ENCODE results near the gene EZH2. TPM values are rescaled to one million over a fixed set of nuclear protein-coding genes. Genes with fewer than 3 reads are reported as not detected.

EZH2 gene
- total RNA-seq, 4 donors from 2014 or later, result 1.1 to 4.9 (median 2.2) TPM

DNA sequence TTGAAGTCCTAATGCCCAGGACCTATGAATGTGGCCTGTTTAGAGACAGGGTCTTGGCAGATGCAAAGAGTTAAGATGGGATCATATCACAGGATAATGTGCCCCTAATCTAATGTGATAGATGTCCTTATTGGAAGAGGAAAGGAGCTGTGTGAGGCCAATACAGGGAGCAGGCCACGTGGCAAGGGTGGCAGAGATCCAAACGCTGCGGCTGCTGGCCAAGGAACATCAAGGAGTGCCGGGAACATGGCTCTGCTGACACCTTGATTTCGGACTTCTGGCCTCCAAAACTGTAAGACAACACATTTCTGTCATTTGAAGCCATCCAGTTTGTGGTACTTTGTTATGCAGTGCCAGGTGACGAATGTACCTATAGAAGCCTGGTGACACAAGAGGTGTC is 37.7 kb upstream of the EZH2 start:
- TF ChIP-seq, protein P1, sequence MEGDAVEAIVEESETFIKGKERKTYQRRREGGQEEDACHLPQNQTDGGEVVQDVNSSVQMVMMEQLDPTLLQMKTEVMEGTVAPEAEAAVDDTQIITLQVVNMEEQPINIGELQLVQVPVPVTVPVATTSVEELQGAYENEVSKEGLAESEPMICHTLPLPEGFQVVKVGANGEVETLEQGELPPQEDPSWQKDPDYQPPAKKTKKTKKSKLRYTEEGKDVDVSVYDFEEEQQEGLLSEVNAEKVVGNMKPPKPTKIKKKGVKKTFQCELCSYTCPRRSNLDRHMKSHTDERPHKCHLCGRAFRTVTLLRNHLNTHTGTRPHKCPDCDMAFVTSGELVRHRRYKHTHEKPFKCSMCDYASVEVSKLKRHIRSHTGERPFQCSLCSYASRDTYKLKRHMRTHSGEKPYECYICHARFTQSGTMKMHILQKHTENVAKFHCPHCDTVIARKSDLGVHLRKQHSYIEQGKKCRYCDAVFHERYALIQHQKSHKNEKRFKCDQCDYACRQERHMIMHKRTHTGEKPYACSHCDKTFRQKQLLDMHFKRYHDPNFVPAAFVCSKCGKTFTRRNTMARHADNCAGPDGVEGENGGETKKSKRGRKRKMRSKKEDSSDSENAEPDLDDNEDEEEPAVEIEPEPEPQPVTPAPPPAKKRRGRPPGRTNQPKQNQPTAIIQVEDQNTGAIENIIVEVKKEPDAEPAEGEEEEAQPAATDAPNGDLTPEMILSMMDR (IDR thresholded peaks at IDR 0.05; ENCODE audit: low read depth), result no peak

DNA sequence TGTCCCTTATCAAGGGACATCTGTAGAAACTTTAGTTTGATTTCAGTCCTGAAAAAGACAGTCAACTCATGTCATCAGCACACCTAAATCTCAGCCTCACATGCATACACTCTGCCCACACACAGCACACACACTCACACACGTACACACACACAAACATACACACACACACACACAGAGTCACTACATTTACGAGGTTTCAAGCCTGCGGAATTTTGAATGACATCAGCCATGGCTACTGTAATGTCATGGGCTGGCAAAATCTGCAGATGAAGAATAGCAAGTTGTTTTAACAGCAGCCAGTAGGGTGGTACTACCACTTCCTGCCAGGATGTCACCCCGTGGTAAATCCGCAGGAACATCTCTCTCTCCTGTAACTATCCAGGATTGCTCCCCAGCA is 37.1 kb upstream of the EZH2 start:
- TF ChIP-seq, protein P1 (IDR thresholded peaks at IDR 0.05; ENCODE audit: low read depth), result no peak

DNA sequence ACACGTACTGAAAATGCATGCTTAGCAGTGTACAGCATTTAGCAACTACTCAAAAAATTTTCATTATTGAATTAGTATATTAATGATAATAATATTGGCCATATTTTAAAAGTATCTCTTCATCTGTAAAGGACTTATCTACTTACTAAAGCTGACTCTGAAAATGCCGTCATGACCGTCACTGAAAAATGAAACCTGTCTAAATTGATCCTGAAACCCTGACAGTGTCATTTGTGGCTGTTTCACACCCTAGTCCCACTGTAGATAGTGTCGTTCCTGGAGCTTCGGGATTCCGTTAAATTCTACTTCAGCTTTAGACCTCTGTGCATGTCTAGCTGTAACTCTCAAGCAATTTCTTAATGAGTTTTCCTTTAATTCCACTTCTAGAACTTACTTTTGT is 35.8 kb upstream of the EZH2 start:
- TF ChIP-seq, protein P1 (IDR thresholded peaks at IDR 0.05; ENCODE audit: low read depth), result no peak

DNA sequence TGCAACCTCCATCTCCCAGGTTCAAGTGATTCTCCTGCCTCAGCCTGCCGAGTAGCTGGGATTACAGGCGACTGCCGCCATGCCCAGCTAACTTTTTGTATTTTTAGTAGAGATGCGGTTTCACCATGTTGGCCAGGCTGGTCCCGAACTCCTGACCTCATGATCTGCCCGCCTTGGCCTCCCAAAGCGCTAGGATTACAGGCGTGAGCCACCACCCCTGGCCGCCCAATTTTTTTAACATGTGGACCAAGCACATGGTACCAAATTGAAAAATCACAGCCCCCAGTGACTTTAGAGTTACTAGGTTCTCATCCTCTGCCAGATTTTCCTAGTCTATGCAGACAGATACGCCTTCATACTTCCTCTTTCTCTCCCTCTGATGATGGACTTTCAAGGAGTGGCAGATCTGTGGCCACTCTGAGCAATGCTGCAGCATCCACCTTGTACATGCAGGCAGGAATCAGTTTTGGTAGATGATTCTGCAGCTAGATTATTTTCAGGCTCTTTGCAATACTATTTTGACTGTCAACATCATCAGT is 34.0 kb upstream of the EZH2 start:
- TF ChIP-seq, protein P1 (IDR thresholded peaks at IDR 0.05; ENCODE audit: low read depth), result no peak

DNA sequence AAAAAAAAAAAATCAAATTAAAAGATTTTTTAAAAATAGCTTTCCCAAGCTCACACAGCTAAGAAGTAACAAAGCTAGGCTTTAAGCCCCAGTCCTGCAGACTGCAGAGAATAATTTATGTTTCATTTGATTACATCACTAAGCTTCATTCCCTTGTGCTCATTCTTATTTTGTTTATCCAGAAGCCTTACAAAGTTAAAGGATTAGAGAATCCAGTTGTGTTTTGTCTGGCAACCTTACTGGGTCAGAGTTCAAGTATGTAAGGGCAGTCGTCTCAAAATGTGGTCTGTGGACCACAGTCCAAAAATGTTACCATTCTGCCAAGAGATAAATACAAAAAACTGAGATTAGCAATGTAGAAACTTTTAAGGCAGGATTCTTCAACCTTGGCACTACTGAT is 32.1 kb upstream of the EZH2 start:
- TF ChIP-seq, protein P1 (IDR thresholded peaks at IDR 0.05; ENCODE audit: low read depth), result no peak

DNA sequence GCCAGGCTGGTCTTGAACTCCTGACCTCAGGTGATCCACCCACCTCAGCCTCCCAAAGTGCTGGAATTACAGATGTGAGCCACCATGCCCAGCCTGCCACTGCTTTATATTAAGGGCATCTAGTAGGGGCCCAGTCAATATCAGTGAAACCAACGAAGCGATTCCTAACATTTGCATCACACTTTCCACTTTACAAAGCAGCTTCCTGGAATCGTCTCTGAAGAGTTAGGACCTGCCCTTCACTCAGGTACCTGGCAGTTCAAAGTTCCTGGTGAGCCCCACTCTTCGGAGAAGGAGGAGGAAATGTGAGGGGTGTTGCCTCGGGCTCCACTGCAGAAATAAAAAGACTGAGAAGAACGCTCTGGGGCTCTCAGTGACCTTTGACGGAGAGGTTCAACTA is 31.1 kb upstream of the EZH2 start:
- TF ChIP-seq, protein P1 (IDR thresholded peaks at IDR 0.05; ENCODE audit: low read depth), result no peak

DNA sequence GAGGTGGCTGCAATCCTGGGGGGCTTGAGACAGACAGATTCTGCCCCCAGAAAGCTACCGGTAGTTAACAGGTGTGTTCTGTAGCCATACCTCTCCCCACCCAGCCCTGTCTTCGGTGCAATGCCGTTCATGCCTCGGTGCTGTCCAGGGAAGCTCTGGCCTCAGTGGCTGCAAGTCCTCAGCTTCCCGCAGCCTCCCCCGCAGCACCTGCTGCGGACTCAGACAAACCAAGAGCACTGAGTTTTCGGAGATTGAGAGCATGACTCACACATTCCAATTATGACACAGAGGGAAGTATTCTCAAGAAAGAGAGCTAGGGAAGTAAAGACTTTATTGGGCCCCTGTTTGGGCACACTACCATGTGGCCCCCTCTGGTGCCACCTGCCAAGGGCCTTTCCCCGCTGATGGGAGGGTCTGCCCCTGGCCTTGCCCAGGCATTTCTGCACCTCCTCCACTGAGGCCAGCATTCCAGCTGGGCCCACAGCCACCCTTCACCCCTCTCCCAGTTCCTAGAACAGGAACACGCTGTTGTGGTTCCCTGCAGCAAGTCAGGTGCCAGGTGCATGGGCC is 30.2 kb upstream of the EZH2 start:
- TF ChIP-seq, protein P1 (IDR thresholded peaks at IDR 0.05; ENCODE audit: low read depth), result no peak

Data from subcutaneous adipose tissue (tissue), 4 donors.